SU-DHL-6 (cell line): Measurements from ENCODE around the gene C5AR2.

ENCODE experiments used
- EZH2phosphoT487 ChIP-seq: fragments of 200-600 bp; sonication (generic), shearing (Covaris generic); conservative IDR thresholded peaks from 2 replicates; pipeline ENCODE4 v1.6.1; 2018; ENCODE audit warnings: mild to moderate bottlenecking, antibody characterized with exemption, low read length, moderate library complexity, mixed read lengths
- TF ChIP-seq, protein P1 (sequence below): fragments of 200-600 bp; sonication (generic); IDR thresholded peaks from one replicate; pipeline ENCODE4 v1.5.1; 2017; ENCODE audit warnings: antibody characterized with exemption, mild to moderate bottlenecking, low read length, moderate library complexity; ENCODE audit not compliant: insufficient read depth, poor library complexity, severe bottlenecking

GRCh38 chr19:47303966-47304365 lies 28.0 kb upstream of the C5AR2 start:
- TF ChIP-seq, protein P1, sequence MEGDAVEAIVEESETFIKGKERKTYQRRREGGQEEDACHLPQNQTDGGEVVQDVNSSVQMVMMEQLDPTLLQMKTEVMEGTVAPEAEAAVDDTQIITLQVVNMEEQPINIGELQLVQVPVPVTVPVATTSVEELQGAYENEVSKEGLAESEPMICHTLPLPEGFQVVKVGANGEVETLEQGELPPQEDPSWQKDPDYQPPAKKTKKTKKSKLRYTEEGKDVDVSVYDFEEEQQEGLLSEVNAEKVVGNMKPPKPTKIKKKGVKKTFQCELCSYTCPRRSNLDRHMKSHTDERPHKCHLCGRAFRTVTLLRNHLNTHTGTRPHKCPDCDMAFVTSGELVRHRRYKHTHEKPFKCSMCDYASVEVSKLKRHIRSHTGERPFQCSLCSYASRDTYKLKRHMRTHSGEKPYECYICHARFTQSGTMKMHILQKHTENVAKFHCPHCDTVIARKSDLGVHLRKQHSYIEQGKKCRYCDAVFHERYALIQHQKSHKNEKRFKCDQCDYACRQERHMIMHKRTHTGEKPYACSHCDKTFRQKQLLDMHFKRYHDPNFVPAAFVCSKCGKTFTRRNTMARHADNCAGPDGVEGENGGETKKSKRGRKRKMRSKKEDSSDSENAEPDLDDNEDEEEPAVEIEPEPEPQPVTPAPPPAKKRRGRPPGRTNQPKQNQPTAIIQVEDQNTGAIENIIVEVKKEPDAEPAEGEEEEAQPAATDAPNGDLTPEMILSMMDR = no peak
- TF ChIP-seq EZH2phosphoT487 = no peak
